Measurements from ENCODE around the gene EIF5. TPM values are rescaled to one million over a fixed set of nuclear protein-coding genes. Genes with fewer than 3 reads are reported as not detected.

Gene EIF5
- total RNA-seq (2021; fragmentation: NEBNext Ultra II Directional; extraction: Animal tissue kit (Norgen Biotek cat#: 25700)) (323 and 328 TPM in 2 replicates), polyA plus RNA-seq (2011; rRNA removed) (179 and 184 TPM in 2 replicates), polyA minus RNA-seq (2011; rRNA and poly(A)+ RNA removed) (277 and 334 TPM in 2 replicates)
- 254 TPM for polyA plus RNA-seq (2011; cell fraction: cytosol; rRNA removed)
- polyA plus RNA-seq (2011; cell fraction: nucleus; rRNA removed) = 169 TPM
- 243 to 415 TPM (median 345 TPM) in 4 replicates for polyA plus RNA-seq (2012, experiment 1 of 2)
- polyA plus RNA-seq (2012, experiment 2 of 2) = 24.0 TPM
- 314 TPM for polyA plus RNA-seq (2013, experiment 1 of 2)
- polyA plus RNA-seq (2013, experiment 2 of 2) = 325 TPM
- 213 TPM for polyA minus RNA-seq (2011; cell fraction: cytosol; rRNA and poly(A)+ RNA removed)
- 361 TPM for polyA minus RNA-seq (2011; cell fraction: nucleus; rRNA and poly(A)+ RNA removed)
- long read RNA-seq, experiment 1, full-length matches to known transcripts = 39 of 186 reads
- long read RNA-seq, experiment 1, partial matches to known transcripts = 139 of 186 reads
- long read RNA-seq, experiment 1, other reads (novel, unspliced or antisense) = 8 of 186 reads
- long read RNA-seq, experiment 2, partial matches to known transcripts = 22 of 31 reads
- long read RNA-seq, experiment 2, other reads (novel, unspliced or antisense) = 9 of 31 reads

DNA sequence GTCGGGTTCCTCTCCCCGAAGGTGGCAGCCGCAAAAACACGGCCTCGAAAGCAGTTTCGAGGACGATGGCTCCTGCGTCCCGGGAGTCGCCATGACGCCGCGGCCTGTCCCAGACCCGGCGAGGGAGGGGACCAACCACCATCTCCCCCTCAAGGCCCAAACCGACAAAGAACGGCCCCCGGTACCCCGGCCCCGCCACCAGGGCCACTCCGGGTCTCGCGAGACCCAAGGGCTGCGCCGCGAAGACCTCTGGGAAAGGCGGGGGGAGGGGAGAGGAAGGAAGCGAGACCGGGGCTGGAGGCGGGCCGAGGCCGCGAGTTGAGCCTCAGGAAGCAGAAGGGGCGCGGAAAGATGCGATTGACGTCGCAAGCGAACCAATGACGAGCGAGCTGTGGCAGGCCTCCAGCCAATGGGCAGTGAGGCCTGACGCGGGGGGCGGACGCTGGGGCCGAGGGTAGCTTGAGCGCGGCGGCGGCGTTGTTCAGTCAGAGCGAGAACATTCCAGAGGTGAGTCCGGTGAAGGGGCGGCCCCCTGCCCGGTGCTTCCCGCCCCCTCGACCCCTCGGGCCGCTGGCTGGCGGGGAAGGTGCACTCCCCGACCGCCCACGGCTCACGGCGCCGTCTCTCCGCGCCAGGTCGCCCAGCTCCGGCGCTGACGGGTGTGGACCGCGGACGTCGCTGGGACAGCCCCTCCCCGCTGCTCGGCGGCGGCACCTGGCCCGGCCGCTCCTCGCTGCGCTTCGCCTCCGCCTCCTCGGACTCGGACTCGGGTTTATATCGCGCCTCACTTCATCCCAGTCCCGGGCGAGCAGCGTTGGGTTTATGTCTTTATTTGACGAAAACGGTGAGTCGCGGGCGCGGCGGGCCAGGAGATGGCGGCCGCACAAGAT is at the start of gene EIF5:
TSS of gene EIF5 (plus strand) at position 484 of the 890 bp plus-strand sequence. CDS start 1,624 bp downstream, outside the sequence.
- DNase-seq (ENCODE audit: low read depth in 1 of 2, low spot score in 2 of 2) (peak; percentile 95 to 98), FAIRE-seq (no peak)
- Histone ChIP-seq H3K9ac (replicated peaks in 1 of 4; ENCODE audit: extremely low read depth in 1 of 4, low read depth in 3 of 4, low read length in 3 of 4) (peak within 1 kb of the TSS; percentile 97 to 100 (median 98)), H4K5ac (ENCODE audit: insufficient read length, low read depth, low read length) (peak within 1 kb of the TSS; percentile 98), H4K20me1 (replicated peaks in 1 of 2; ENCODE audit: control insufficient read depth in 1 of 2, insufficient read depth in 2 of 2, low read length in 2 of 2) (peaks cover 13 to 21% of the 10 kb centered on the region in 2 experiments), H3K27ac (ENCODE audit: low read depth, low read length) (peak within 1 kb of the TSS; percentile 98), H3K4me2 (ENCODE audit: insufficient read depth in 1 of 2, low read depth in 2 of 2, low read length in 2 of 2) (peak within 1 kb of the TSS; percentile 87 to 96), H3K4me3 (ENCODE audit: extremely low read depth in 1 of 4, insufficient read depth in 2 of 4, low read depth in 3 of 4, low read length in 4 of 4) (peak within 1 kb of the TSS; percentile 90 to 93 (median 92)), H2BK12ac (ENCODE audit: low read depth, low read length) (peak within 1 kb of the TSS; percentile 64; the same call in 1 of the 2 replicates), H4K91ac (replicated peaks; ENCODE audit: insufficient read length, low read length) (peak within 1 kb of the TSS; percentile 98), H4K8ac (ENCODE audit: extremely low read depth, insufficient read depth, low read length) (peak within 1 kb of the TSS; percentile 100), H2BK120ac (replicated peaks; ENCODE audit: low read depth, low read length) (no peak within 1 kb of the TSS), H2BK15ac (ENCODE audit: low read length) (0 out of 2 replicates have a peak within 1 kb of the TSS, but pooled peaks have one; percentile 49), H2BK5ac (ENCODE audit: low read depth, low read length) (peak within 1 kb of the TSS; percentile 94), H3K14ac (ENCODE audit: insufficient read length) (no peak within 1 kb of the TSS), H3K18ac (ENCODE audit: extremely low read depth, low read length) (peak within 1 kb of the TSS; percentile 98), H3K4me1 (replicated peaks in 1 of 4; ENCODE audit: control insufficient read depth in 3 of 4, insufficient read depth in 4 of 4, low read length in 3 of 4) (peaks cover 0 to 8% (median 4%) of the 10 kb centered on the region in 4 experiments; a peak in 4 of 7 replicates), H3K27me3 (replicated peaks in 1 of 4; ENCODE audit: control insufficient read depth in 3 of 4, extremely low read depth in 1 of 4, insufficient read depth in 3 of 4, low read length in 3 of 4) (no peaks in the 10 kb centered on the region), H2BK20ac (ENCODE audit: low read length) (no peak within 1 kb of the TSS), H3K23me2 (ENCODE audit: low read depth, low read length) (peaks cover 6% of the 10 kb centered on the region; the same call in 1 of the 2 replicates), H2AK5ac (ENCODE audit: low read depth, low read length) (no peak within 1 kb of the TSS), H3K36me3 (ENCODE audit: control insufficient read depth in 2 of 4, insufficient read depth in 4 of 4, low read length in 3 of 4) (peaks cover 29 to 39% (median 36%) of the 10 kb centered on the region in 4 experiments), H3K23ac (ENCODE audit: insufficient read length) (no peak within 1 kb of the TSS), H3K9me3 (ENCODE audit: insufficient read depth in 2 of 2, low read depth in 1 of 2, low read length in 1 of 2) (no peaks in the 10 kb centered on the region), H3K79me1 (ENCODE audit: low read depth, low read length) (peaks cover 5% of the 10 kb centered on the region), H3K56ac (replicated peaks; ENCODE audit: insufficient read length, low read depth, low read length) (peak within 1 kb of the TSS; percentile 95), H3K79me2 (ENCODE audit: control insufficient read depth in 1 of 2, insufficient read depth in 2 of 2, low read length in 2 of 2) (peaks cover 8 to 38% of the 10 kb centered on the region in 2 experiments; a peak in 3 of 4 replicates), H3K4ac (replicated peaks; ENCODE audit: insufficient read length, low read depth, low read length) (peak within 1 kb of the TSS; percentile 99), H2AFZ (ENCODE audit: low read length) (no peak within 1 kb of the TSS)
- ChIA-PET CTCF (ENCODE audit: partially characterized antibody) (interaction anchor here (0.8 to 1.3 kb wide), 3 partner anchors 21 to 209 kb away, joined by 3 read pairs; no protein-coding TSS in a partner anchor), POLR2A (ENCODE audit: partially characterized antibody) (interaction anchor here (0.6 to 16.0 kb wide), 43 partner anchors 7 to 258 kb away, joined by 3 to 247 read pairs (median 4); partner anchors contain the start of genes BAG5, CKB, COA8 and MARK3)
- 1% methylated on average over 56 of the region's 103 CpGs; no CpG with 5 or more reads in 1 of the 2 experiments for WGBS, 2 experiments (ENCODE audit: extremely low coverage in 1 of 2, insufficient coverage in 1 of 2, insufficient read length in 1 of 2, insufficient replicate concordance in 2 of 2, low coverage in 1 of 2, low lambda C conversion rate in 2 of 2, missing lambda C conversion rate in 1 of 2)
- TF ChIP-seq RBBP5 (IDR thresholded peaks at IDR 0.05; ENCODE audit: borderline replicate concordance, low read depth, low read length) = 0 out of 2 replicates have a peak, but pooled peaks have one; percentile 34
- no peak for TF ChIP-seq EGR1 (IDR thresholded peaks at IDR 0.05; ENCODE audit: borderline replicate concordance, low read depth, low read length)
- TF ChIP-seq TBP (IDR thresholded peaks at IDR 0.05; ENCODE audit: low read depth, low read length) = peak; percentile 97
- TF ChIP-seq CEBPB (IDR thresholded peaks at IDR 0.05; ENCODE audit: low read depth, low read length) = no peak
- no peak for TF ChIP-seq HDAC6 (IDR thresholded peaks at IDR 0.05; ENCODE audit: low read depth, low read length)
- 0 out of 2 replicates have a peak, but pooled peaks have one; percentile 12 for TF ChIP-seq TCF12 (IDR thresholded peaks at IDR 0.05; ENCODE audit: low read depth, low read length)
- TF ChIP-seq, protein P1, sequence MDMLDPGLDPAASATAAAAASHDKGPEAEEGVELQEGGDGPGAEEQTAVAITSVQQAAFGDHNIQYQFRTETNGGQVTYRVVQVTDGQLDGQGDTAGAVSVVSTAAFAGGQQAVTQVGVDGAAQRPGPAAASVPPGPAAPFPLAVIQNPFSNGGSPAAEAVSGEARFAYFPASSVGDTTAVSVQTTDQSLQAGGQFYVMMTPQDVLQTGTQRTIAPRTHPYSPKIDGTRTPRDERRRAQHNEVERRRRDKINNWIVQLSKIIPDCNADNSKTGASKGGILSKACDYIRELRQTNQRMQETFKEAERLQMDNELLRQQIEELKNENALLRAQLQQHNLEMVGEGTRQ (IDR thresholded peaks at IDR 0.05; ENCODE audit: low read length) = no peak; the same call in 1 of the 2 replicates
